ENCODE data around the gene ZBTB7C. TPM values are rescaled to one million over a fixed set of nuclear protein-coding genes. Genes with fewer than 3 reads are reported as not detected.

The ZBTB7C gene
- total and polyA plus RNA-seq, 2 of the 8 experiments (the other 6 are each of a cell fraction or from before 2014, with no cell fraction given): 0.15 to 0.45 TPM

DNA sequence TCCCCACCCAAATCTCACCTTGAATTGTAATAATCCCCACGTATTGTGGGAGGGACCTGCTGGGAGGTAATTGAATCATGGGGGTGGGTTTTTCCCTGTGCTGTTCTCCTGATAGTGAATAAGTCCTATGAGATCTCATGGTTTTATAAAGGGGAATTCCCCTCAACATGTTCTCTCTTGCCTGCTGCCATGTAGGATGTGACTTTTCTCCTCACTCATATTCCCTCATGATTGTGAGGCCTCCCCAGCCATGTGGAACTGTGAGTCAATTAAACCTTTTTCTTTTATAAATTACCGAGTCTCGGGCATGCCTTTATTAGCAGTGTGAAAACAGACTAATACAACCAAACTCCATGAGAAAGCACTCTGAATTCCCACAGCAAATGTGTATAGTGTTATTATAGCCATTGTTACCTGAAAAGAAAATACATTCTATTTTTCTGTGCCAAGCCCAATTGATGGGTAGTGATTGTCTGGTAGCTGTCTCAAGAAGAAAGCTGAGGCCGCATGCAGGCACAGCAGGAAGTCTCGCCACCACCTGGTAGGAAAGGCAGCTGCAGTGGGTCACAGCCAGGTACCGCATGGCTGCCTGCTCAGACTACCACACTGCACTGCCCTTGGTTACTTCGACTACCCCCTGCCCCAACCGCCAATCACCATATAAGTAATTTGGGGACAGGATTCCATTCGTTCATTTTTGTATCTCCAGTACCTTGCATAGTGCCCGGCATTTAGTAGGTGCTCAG lies 10.3 kb upstream of the ZBTB7C start (continued):
- no peak for TF ChIP-seq NANOG (IDR thresholded peaks at IDR 0.05; ENCODE audit: insufficient read depth, low read depth, low read length, poor library complexity, severe bottlenecking)
- TF ChIP-seq BCL11A (IDR thresholded peaks at IDR 0.05; ENCODE audit: low read depth in 2 of 2, low read length in 2 of 2): no peak
- TF ChIP-seq, protein P1, sequence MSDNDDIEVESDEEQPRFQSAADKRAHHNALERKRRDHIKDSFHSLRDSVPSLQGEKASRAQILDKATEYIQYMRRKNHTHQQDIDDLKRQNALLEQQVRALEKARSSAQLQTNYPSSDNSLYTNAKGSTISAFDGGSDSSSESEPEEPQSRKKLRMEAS (IDR thresholded peaks at IDR 0.05): peak; percentile 86
- no peak for TF ChIP-seq RFX5 (IDR thresholded peaks at IDR 0.05; ENCODE audit: borderline replicate concordance, low read depth, low read length)
- no peak for TF ChIP-seq SP4 (IDR thresholded peaks at IDR 0.05; ENCODE audit: low read length)
- peak in 1 of 2 experiments; percentile 37; a peak in 1 of 4 replicates for TF ChIP-seq RAD21 (IDR thresholded peaks at IDR 0.05 in 1 of 2, conservative IDR thresholded peaks at IDR 0.05 in 1 of 2; ENCODE audit: low read depth in 2 of 2, low read length in 2 of 2)
- TF ChIP-seq ATF3 (IDR thresholded peaks at IDR 0.05; ENCODE audit: insufficient read depth, low read depth, low read length): no peak
